NCI-H2107 (cell line): ENCODE measurements around the gene CTAGE8.
"Not testable (repeated sequence)": the region's sequence is repeated elsewhere in the genome, so short reads cannot be mapped to it uniquely, and the experiment has no call there.

Source experiments
- DNase-seq: peaks from one replicate; lab custom pipeline; 2025; lab: John Stamatoyannopoulos, UW

The CTAGE8 gene

GRCh38 chr7:144255471-144255897, 13.6 kb downstream of the CTAGE8 start:
- no peak for DNase-seq

- DNase-seq: not testable (repeated sequence)
Measured at GRCh38 chr7:144252307-144252706, 16.8 kb downstream of the CTAGE8 start.

- not testable (repeated sequence) for DNase-seq
Measured at GRCh38 chr7:144247674-144248330, 21.3 kb downstream of the CTAGE8 start.

GRCh38 chr7:144246967-144247366, 22.1 kb downstream of the CTAGE8 start:
- not testable (repeated sequence) for DNase-seq

GRCh38 chr7:144245372-144245771, 23.7 kb downstream of the CTAGE8 start:
- not testable (repeated sequence) for DNase-seq

GRCh38 chr7:144239365-144239764, 29.7 kb downstream of the CTAGE8 start, which contains the start of gene OR2A42:
TSS of gene OR2A42 (minus strand) at chr7:144239605. CDS start at chr7:144232843, 6,762 bp downstream.
- not testable (repeated sequence) for DNase-seq

GRCh38 chr7:144238530-144239082, 30.5 kb downstream of the CTAGE8 start:
- DNase-seq: not testable (repeated sequence)

GRCh38 chr7:144233039-144233438, 36.0 kb downstream of the CTAGE8 start:
- DNase-seq: not testable (repeated sequence)

GRCh38 chr7:144231027-144231426, 38.1 kb downstream of the CTAGE8 start:
- DNase-seq: not testable (repeated sequence)

- DNase-seq: not testable (repeated sequence)
Measured at GRCh38 chr7:144228810-144229209, 40.3 kb downstream of the CTAGE8 start.

GRCh38 chr7:144226866-144227265, 42.2 kb downstream of the CTAGE8 start:
- not testable (repeated sequence) for DNase-seq

GRCh38 chr7:144223675-144224074, 45.4 kb downstream of the CTAGE8 start:
- DNase-seq: not testable (repeated sequence)

- not testable (repeated sequence) for DNase-seq
Measured at GRCh38 chr7:144220531-144220930, 48.6 kb downstream of the CTAGE8 start.

- DNase-seq: not testable (repeated sequence)
Measured at GRCh38 chr7:144219149-144219548, 49.9 kb downstream of the CTAGE8 start.

- not testable (repeated sequence) for DNase-seq
Measured at GRCh38 chr7:144218581-144218980, 50.5 kb downstream of the CTAGE8 start.

GRCh38 chr7:144217200-144217599, 51.9 kb downstream of the CTAGE8 start:
- DNase-seq: not testable (repeated sequence)
